ENCODE results near the gene CCDC142.
"Not testable (repeated sequence)": the region's sequence is repeated elsewhere in the genome, so short reads cannot be mapped to it uniquely, and the experiment has no call there.

Gene CCDC142

DNA sequence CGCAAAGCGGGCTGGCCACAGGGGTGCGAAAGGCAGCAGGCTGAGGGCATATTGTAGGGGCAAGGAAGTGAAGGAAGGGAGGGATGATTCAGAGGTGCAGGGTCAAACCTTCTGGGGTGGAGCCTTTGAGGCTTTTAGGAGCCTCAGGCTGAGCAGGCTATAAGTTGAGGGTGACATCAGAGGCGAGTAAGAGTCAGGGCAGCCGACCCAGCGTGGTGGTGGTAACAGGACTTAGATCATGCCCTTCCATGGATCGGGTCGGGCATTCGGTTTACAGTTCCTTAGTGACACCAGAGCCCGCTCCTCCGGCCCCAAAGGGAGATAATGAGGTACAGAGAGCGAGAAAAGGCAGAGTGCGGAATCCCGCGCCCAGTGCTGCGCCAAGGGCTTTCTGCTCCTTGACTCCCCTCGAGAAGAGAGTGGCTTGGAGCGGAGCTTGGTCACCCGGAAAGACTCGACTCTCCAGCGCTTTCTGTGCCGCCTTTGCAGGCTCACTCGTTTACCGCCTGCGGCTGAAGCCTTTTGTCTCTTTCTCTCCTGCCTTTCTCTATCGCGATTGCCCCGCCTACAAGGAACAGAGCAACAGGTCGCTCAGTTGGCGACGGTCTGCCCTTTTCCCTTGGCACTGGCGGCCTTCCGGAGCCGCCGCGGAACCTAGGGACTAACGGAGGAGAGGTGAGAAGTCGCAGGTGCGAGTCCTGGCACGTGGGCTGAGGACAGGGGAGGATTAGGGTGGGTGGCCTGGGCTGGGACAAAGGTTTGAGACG is 15.9 kb upstream of the CCDC142 start:
- no peak for DNase-seq (ENCODE audit: low spot score)

- DNase-seq (ENCODE audit: low spot score): no peak
Measured at GRCh38 chr2:74497777-74498499, 15.1 kb upstream of the CCDC142 start.

- DNase-seq (ENCODE audit: low spot score): no peak
Measured at GRCh38 chr2:74496997-74497776, 14.4 kb upstream of the CCDC142 start.

DNA sequence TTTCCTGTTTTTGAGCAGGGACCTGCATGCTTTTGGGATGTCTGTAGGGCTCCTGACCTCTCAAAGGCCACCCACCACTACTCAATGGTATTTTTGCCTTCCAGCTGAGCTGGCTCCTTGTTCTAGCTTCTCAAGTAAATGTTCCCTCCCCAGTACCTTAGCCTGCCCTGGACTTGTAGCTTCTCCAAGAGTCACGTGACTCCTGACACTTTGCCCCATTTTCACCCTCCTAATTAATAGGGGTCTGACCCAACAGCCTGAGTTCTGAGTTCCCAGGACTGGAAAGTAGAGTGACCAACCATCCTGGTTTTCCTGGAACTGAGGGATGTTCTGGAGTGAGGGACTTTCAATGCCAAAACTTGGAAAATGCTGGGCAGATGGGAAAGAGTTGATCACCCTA is 12.6 kb upstream of the CCDC142 start:
- DNase-seq (ENCODE audit: low spot score): no peak

GRCh38 chr2:74493546-74493945 is 10.7 kb upstream of the CCDC142 start:
- DNase-seq (ENCODE audit: low spot score): no peak

GRCh38 chr2:74491648-74492544 is 9.1 kb upstream of the CCDC142 start:
- DNase-seq (ENCODE audit: low spot score): no peak

DNA sequence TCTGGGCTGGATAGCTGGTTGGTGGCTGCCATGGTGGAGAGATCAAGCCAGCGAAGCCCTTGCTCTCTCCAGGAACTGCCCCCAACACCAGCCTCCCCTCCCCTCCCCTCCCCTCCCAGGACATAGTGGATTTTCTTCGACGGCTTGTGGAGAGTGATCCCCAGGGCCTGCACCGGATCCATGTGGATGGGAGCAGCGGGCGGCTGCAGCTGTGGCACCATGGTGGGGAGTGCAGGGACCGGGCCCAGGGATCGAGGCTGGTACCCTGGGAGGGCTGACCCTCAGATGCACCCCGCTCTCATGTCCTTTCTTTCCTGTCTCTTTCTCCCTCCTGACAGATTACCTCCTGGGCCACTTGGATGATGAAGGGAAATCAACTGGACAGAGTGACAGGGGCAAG is 7.1 kb upstream of the CCDC142 start:
- no peak for DNase-seq (ENCODE audit: low spot score)

DNA sequence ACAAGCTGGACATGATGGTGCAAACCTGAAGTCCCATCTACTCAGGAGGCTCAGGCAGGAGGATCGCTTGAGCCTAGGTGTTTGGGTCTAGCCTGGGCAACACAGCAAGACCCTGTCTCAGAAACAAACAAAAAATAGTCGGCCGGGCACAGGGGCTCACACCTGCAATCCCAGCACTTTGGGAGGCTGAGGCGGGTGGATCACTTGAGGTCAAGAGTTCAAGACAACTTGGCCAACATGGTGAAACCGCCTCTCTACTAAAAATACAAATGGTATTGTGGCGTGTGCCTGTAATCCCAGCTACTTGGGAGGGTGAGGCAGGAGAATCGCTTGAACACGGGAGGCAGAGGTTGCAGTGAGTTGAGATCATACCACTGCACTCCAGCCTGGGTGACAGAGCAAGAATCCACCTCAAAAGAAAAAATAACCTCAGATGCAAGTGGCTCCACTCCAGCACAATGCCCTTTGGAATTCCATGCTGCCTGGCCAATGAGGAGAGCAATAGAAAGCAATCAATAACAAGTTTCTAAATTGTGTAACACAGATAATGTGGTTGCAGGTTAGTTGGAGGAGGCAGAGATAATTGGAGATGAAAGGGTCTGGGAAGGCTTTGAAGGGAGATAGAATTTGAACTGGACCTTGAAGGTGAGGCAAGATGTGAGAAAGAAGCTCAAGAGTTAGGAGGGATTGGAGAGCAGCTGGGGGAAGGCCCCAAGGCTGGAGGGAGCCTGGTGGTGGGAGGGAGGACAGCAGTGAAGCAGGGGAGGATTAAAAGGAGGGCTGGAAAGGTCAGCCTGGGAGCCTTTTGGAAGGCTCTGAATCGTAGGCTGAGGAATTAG is 6.1 kb upstream of the CCDC142 start:
- DNase-seq (ENCODE audit: low spot score): no peak

DNA sequence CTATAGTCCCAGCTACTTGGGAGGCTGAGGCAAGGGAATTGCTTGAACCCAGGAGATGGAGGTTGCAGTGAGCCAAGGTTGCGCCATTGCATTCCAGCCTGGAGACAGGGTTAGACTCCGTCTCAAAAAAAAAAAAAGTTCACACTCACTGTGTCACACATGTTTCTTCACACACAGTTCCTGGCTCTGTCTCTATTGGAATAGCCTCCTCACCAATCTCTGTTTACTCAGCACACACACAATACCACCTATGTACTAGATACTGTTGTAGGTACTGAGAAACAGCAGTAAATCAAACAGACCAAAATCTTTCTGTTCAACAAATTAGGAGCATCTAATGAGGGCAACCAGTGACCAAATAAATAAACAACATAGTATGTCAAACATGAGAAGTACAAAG is 3.3 kb upstream of the CCDC142 start:
- DNase-seq (ENCODE audit: low spot score): no peak

DNA sequence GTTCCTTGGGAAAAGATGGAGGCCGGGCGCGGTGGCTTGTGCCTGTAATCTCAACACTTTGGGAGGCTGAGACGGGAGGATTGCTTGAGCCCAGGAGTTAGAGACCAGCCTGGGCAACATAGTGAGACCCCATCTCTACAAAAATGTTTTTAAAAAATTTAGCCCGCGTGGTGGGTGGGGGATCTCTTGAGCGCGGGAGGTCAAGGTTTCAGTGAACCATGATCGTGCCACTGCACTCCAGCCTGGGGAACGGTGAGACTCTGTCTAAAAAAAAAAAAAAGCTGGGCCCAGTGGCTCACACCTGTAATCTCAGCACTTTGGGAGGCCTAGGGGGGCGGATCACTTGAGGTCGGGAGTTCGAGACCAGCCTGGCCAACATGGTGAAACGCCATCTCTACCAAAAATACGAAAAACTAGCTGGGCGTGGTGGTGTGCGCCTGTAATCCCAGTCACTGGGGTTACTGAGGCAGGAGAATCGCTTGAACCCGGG is 922 bp upstream of the CCDC142 start:
- DNase-seq (ENCODE audit: low spot score): not testable (repeated sequence)

GRCh38 chr2:74481961-74482800 is 617 bp downstream of the CCDC142 start:
- DNase-seq (ENCODE audit: low spot score): no peak

DNA sequence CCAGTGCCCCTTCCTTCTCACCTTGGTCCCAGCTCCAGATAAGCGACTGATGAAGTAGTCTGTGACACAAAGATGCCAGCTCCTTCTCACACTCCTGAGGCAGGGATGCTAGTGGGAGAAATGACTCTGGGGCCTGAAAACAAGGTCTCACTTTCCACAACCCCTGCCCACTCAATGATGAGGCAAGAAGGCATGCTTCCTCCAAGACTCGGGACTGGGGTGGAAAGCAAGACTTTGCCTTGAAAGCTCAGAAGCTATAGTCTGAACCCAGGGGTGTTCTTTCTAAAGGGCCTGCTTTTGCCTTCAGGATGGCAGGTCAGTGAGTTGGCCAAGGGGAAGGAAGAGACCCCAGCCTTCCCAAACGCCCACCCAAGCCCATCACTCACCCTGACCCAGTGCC is 1.4 kb downstream of the CCDC142 start:
- no peak for DNase-seq (ENCODE audit: low spot score)

GRCh38 chr2:74474899-74475298 is 7.9 kb downstream of the CCDC142 start:
- DNase-seq (ENCODE audit: low spot score): no peak

GRCh38 chr2:74474481-74474880 is 8.3 kb downstream of the CCDC142 start:
- DNase-seq (ENCODE audit: low spot score): no peak

DNA sequence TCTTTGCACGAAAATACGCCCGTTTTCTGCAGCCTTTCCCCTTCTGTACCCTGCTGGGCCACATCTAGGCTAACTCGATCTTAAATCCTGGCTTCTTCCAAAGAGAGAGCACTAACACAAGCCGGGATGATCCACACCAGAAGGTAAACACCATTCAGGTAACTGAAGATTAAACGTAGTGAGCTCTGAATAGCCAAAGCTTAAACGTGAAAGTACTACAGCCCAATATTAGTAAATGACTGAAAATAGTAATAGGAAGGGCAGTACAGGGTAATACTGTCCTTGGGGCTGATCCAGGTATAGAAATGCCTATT is 9.9 kb downstream of the CCDC142 start:
- DNase-seq (ENCODE audit: low spot score): no peak

DNA sequence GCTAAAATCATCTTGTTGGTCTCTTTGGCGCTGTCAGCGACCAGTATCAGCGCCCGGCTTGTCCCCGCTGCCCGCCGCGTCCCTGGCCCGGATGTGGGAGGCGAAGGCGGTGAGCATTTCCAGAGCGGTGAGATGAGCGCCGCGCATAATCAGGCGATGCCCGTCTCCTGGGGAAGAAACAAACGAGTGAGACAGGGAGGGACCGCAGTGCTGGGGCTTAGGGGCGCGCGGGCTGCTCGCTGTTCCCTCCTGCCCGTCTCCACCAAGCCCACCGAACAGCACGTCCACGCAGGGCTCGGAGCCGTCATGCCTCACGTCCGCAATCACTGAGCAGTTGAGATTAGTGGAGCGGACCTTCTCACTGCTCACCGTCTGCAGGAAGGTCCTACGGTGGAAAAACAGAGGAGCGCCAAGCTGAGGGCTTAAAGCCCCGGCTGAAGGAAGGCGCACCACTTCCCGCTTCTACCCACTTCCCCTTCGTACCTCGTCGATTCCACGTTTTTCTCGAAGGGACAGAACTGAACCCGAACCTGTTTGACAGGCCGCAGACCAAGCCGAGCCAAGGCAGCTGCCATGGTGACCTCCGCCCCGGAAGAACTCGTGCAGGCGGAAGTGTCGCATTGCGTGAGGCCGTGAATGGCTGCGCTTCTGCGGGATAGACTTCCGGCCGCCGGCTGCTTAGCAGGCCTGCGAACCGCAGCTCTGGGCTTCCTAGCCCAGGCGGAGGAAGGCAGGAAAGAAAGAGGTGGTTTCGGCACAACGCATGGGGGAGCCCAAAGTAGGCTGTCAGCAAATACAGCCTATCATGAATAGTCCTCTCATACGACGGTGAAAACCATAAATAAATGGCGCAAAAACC is 10.5 kb downstream of the CCDC142 start, which contains the start of gene MRPL53:
MRPL53 (minus strand) TSS at position 595 of the 859 bp plus-strand sequence; CDS start at position 575, 20 bp downstream.
- DNase-seq (ENCODE audit: low spot score): peak; percentile 47

GRCh38 chr2:74471332-74472065 is 11.3 kb downstream of the CCDC142 start:
- no peak for DNase-seq (ENCODE audit: low spot score)

DNA sequence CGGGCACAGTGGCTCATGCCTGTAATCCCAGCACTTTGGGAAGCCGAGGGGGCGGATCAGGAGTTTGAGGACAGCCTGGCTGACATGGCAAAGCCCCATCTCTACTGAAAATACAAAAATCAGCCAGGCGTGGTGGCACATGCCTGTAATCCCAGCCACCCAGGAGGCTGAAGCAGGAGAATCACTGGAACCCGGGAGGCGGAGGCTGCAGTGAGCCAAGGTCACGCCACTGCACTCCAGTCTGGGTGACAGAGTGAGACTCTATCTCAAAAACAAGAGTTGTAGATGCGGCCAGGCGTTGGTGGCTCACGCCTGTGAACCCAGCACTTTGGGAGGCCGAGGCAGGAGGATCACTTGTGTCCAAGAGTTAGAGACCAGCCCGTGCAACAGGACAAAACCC is 12.1 kb downstream of the CCDC142 start:
- not testable (repeated sequence) for DNase-seq (ENCODE audit: low spot score)
